GM12878 (cell line): ENCODE data around the gene NPLOC4. TPM values are rescaled to one million over a fixed set of nuclear protein-coding genes. Genes with fewer than 3 reads are reported as not detected.

ENCODE experiments used
- BACH1 ChIP-seq: fragments of 450-650 bp; IDR thresholded peaks from 2 replicates; pipeline ENCODE4 v1.6.1; 2017; ENCODE audit warnings: mild to moderate bottlenecking, borderline replicate concordance
- BHLHE40 ChIP-seq, 2 experiments: fragments of 450-650 bp in 1 of 2; IDR thresholded peaks; 2 replicates each; pipeline ENCODE4 v1.6.1; 2011 to 2017; ENCODE audit warnings: low read depth in 2 of 2, borderline replicate concordance in 1 of 2, improper control_type of control experiment in 1 of 2, low read length in 1 of 2, mild to moderate bottlenecking in 1 of 2
- BRCA1 ChIP-seq: IDR thresholded peaks from 2 replicates; pipeline ENCODE4 v1.6.1; 2011; ENCODE audit warnings: low read depth, low read length, improper control_type of control experiment
- FOXK2 ChIP-seq: fragments of 450-650 bp; IDR thresholded peaks from 2 replicates; pipeline ENCODE4 v1.6.1; 2017; ENCODE audit warnings: mild to moderate bottlenecking, moderate library complexity
- HDAC2 ChIP-seq: fragments of 200-600 bp; sonication (generic); IDR thresholded peaks from 2 replicates; pipeline ENCODE4 v1.6.1; 2017
- IKZF2 ChIP-seq, 2 experiments: fragments of 450-650 bp; IDR thresholded peaks; 2 replicates each; pipeline ENCODE4 v1.6.1; 2017; ENCODE audit warnings: mild to moderate bottlenecking in 2 of 2, moderate library complexity in 2 of 2
- JUNB ChIP-seq: IDR thresholded peaks from 2 replicates; pipeline ENCODE4 v1.6.1; 2016; ENCODE audit warnings: antibody characterized with exemption, mild to moderate bottlenecking
- KDM1A ChIP-seq: fragments of 200-600 bp; sonication (generic); IDR thresholded peaks from 2 replicates; pipeline ENCODE4 v1.6.1; 2016; ENCODE audit warnings: borderline replicate concordance
- NRF1 ChIP-seq: conservative IDR thresholded peaks from 2 replicates; pipeline ENCODE4 v1.6.1; 2011; ENCODE audit warnings: mild to moderate bottlenecking, low read depth, low read length, improper control_type of control experiment
- RELB ChIP-seq: fragments of 450-650 bp; IDR thresholded peaks from 2 replicates; pipeline ENCODE4 v1.6.1; 2017; ENCODE audit warnings: low read depth, mild to moderate bottlenecking, moderate library complexity
- SIX5 ChIP-seq: IDR thresholded peaks from 2 replicates; pipeline ENCODE4 v1.6.1; 2011; ENCODE audit warnings: mild to moderate bottlenecking, low read depth, low read length, moderate library complexity; ENCODE audit not compliant: severe bottlenecking
- SMC3 ChIP-seq: IDR thresholded peaks from 2 replicates; pipeline ENCODE4 v1.6.1; 2011; ENCODE audit warnings: low read length, improper control_type of control experiment, borderline replicate concordance
- SREBF2 ChIP-seq: IDR thresholded peaks from 2 replicates; pipeline ENCODE4 v1.6.1; 2012; ENCODE audit warnings: mild to moderate bottlenecking, low read length
- TARDBP ChIP-seq: IDR thresholded peaks from 2 replicates; pipeline ENCODE4 v1.6.1; 2016; ENCODE audit warnings: borderline replicate concordance
- YBX1 ChIP-seq: fragments of 450-650 bp; IDR thresholded peaks from 2 replicates; pipeline ENCODE4 v1.6.1; 2016; ENCODE audit warnings: antibody characterized with exemption
- YY1 ChIP-seq: IDR thresholded peaks from 2 replicates; pipeline ENCODE4 v1.6.1; 2011; ENCODE audit warnings: low read depth, mild to moderate bottlenecking, low read length
- ZNF24 ChIP-seq: fragments of 450-650 bp; IDR thresholded peaks from 2 replicates; pipeline ENCODE4 v1.6.1; 2017; ENCODE audit warnings: antibody characterized with exemption, mild to moderate bottlenecking
- polyA plus RNA-seq, 11 experiments: library from polyadenylated mRNA; depleted of rRNA in 4 of 11; unstranded in 6 of 11; stranded (reverse) in 5 of 11; fragments of >200 nt; fragmentation: Nextera tagmentation in 4 of 11; fragmentation: Illumina TruSeq in 1 of 11; extraction: Ambion mirVana in 4 of 11; extraction: Trizol in 1 of 11; gene quantifications; 1 replicate in 1 of 11; 2 replicates in 10 of 11; pipeline versions ENCODE4 v1.2.1 to v1.2.3, GENCODE V29; 2011 to 2016; ENCODE audit warnings: inconsistent platforms in 2 of 11, missing spikeins in 2 of 11, low read depth in 1 of 11
- total RNA-seq, 4 experiments: library from RNA; depleted of rRNA in 3 of 4; stranded (reverse); fragments of >200 nt in 3 of 4; fragmentation: Illumina TruSeq in 1 of 4; extraction: Trizol in 1 of 4; gene quantifications; 2 replicates each; pipeline versions ENCODE4 v1.2.1 to v1.2.3, GENCODE V29; 2013 to 2021
- TF ChIP-seq, protein P1 (sequence below): fragments of 450-650 bp; IDR thresholded peaks from 2 replicates; pipeline ENCODE4 v1.6.1; 2016; ENCODE audit warnings: mild to moderate bottlenecking
- TF ChIP-seq, protein P2 (sequence below): IDR thresholded peaks from 2 replicates; pipeline ENCODE4 v1.6.1; 2012; ENCODE audit warnings: mild to moderate bottlenecking, low read depth, low read length

NPLOC4 gene
- total and polyA plus RNA-seq, 10 of the 15 experiments (the other 5 are each of a cell fraction or from before 2014, with no cell fraction given), result 1.5 to 83.7 (median 45.8) TPM

DNA sequence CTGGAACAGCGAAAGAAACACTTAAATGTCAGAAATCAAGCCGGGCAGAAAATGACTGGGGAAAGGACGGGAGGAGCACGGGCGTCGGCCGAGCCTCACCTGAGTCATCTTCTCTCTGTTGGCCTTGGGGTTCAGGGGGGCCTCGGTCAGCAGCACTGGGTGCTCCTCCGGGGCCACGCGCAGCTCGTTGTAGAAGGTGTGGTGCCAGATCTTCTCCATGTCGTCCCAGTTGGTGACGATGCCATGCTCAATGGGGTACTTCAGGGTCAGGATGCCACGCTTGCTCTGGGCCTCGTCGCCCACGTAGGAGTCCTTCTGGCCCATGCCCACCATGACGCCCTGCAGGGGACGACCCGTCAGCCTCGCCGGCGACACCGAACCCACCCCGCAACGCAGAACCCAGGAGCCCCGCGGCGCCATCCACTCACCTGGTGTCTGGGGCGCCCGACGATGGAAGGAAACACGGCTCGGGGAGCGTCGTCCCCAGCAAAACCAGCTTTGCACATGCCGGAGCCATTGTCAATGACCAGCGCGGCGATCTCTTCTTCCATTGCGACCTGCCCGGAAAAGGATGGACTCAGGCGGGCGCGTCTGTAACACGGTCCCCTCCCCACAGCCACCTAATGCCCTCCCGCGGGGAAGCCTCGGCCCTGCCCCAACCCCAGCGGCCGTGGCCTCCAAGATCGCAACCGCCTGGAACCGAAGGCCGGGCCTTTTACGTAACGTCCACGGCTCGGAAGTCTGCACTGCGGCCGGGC, 124.9 kb downstream of the NPLOC4 start (continued):
- TF ChIP-seq BHLHE40 (IDR thresholded peaks at IDR 0.05; ENCODE audit: borderline replicate concordance in 1 of 2, low read depth in 2 of 2, low read length in 1 of 2), result no peak
- TF ChIP-seq KDM1A, result no peak
- no peak for TF ChIP-seq RELB
- TF ChIP-seq YBX1, result no peak
- TF ChIP-seq FOXK2, result no peak
- TF ChIP-seq IKZF2 (IDR thresholded peaks at IDR 0.05), result no peak
- TF ChIP-seq JUNB, result no peak
- TF ChIP-seq YY1, result no peak
- TF ChIP-seq, protein P1, sequence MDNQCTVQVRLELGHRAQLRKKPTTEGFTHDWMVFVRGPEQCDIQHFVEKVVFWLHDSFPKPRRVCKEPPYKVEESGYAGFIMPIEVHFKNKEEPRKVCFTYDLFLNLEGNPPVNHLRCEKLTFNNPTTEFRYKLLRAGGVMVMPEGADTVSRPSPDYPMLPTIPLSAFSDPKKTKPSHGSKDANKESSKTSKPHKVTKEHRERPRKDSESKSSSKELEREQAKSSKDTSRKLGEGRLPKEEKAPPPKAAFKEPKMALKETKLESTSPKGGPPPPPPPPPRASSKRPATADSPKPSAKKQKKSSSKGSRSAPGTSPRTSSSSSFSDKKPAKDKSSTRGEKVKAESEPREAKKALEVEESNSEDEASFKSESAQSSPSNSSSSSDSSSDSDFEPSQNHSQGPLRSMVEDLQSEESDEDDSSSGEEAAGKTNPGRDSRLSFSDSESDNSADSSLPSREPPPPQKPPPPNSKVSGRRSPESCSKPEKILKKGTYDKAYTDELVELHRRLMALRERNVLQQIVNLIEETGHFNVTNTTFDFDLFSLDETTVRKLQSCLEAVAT, result peak; percentile 89; the same call in 1 of the 2 replicates
- TF ChIP-seq BACH1, result 0 out of 2 replicates have a peak, but pooled peaks have one; percentile 38
- TF ChIP-seq, protein P2, sequence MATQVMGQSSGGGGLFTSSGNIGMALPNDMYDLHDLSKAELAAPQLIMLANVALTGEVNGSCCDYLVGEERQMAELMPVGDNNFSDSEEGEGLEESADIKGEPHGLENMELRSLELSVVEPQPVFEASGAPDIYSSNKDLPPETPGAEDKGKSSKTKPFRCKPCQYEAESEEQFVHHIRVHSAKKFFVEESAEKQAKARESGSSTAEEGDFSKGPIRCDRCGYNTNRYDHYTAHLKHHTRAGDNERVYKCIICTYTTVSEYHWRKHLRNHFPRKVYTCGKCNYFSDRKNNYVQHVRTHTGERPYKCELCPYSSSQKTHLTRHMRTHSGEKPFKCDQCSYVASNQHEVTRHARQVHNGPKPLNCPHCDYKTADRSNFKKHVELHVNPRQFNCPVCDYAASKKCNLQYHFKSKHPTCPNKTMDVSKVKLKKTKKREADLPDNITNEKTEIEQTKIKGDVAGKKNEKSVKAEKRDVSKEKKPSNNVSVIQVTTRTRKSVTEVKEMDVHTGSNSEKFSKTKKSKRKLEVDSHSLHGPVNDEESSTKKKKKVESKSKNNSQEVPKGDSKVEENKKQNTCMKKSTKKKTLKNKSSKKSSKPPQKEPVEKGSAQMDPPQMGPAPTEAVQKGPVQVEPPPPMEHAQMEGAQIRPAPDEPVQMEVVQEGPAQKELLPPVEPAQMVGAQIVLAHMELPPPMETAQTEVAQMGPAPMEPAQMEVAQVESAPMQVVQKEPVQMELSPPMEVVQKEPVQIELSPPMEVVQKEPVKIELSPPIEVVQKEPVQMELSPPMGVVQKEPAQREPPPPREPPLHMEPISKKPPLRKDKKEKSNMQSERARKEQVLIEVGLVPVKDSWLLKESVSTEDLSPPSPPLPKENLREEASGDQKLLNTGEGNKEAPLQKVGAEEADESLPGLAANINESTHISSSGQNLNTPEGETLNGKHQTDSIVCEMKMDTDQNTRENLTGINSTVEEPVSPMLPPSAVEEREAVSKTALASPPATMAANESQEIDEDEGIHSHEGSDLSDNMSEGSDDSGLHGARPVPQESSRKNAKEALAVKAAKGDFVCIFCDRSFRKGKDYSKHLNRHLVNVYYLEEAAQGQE, result no peak
- no peak for TF ChIP-seq ZNF24
- TF ChIP-seq SREBF2, result no peak
- TF ChIP-seq BRCA1, result no peak
- no peak for TF ChIP-seq HDAC2
- no peak for TF ChIP-seq SIX5
- TF ChIP-seq NRF1, result no peak
- TF ChIP-seq TARDBP, result 0 out of 2 replicates have a peak, but pooled peaks have one; percentile 13
- no peak for TF ChIP-seq SMC3
